Eye (tissue), 1 donor: ENCODE measurements around the gene GREB1.
"Not testable (repeated sequence)": the region's sequence is repeated elsewhere in the genome, so short reads cannot be mapped to it uniquely, and the experiment has no call there.

ENCODE experiments used
- DNase-seq: peaks from one replicate; pipeline ENCODE4 v3.0.0-alpha.2; 2015

Gene GREB1

GRCh38 chr2:11640132-11640531, 106.3 kb downstream of the GREB1 start:
- no peak for DNase-seq

GRCh38 chr2:11642972-11643371, 109.1 kb downstream of the GREB1 start:
- DNase-seq = no peak

GRCh38 chr2:11644293-11644692, 110.4 kb downstream of the GREB1 start:
- DNase-seq = no peak

GRCh38 chr2:11646530-11646929, 112.7 kb downstream of the GREB1 start:
- no peak for DNase-seq

- no peak for DNase-seq
These were observed 114.2 kb downstream of the GREB1 start for GRCh38 chr2:11647834-11648600.

- DNase-seq = no peak
These were observed 115.2 kb downstream of the GREB1 start for GRCh38 chr2:11649093-11649492.

- DNase-seq = no peak
These were observed 118.2 kb downstream of the GREB1 start for GRCh38 chr2:11651856-11652548.

GRCh38 chr2:11652553-11652952, 118.7 kb downstream of the GREB1 start:
- DNase-seq = no peak

GRCh38 chr2:11655495-11655894, 121.7 kb downstream of the GREB1 start:
- no peak for DNase-seq

GRCh38 chr2:11656252-11656651, 122.4 kb downstream of the GREB1 start:
- DNase-seq = no peak

- DNase-seq = no peak
These were observed 122.8 kb downstream of the GREB1 start for GRCh38 chr2:11656671-11657101.

GRCh38 chr2:11657195-11657594, 123.3 kb downstream of the GREB1 start:
- no peak for DNase-seq

- no peak for DNase-seq
These were observed 123.8 kb downstream of the GREB1 start for GRCh38 chr2:11657646-11658045.

GRCh38 chr2:11658208-11659114, 124.6 kb downstream of the GREB1 start:
- DNase-seq = no peak

- DNase-seq = no peak
These were observed 125.2 kb downstream of the GREB1 start for GRCh38 chr2:11659115-11659475.

- no peak for DNase-seq
These were observed 126.0 kb downstream of the GREB1 start for GRCh38 chr2:11659851-11660250.

- not testable (repeated sequence) for DNase-seq
These were observed 126.6 kb downstream of the GREB1 start for GRCh38 chr2:11660396-11660795.

- no peak for DNase-seq
These were observed 128.1 kb downstream of the GREB1 start for GRCh38 chr2:11661891-11662435.

- no peak for DNase-seq
These were observed 129.0 kb downstream of the GREB1 start for GRCh38 chr2:11662882-11663281.

GRCh38 chr2:11663427-11663826, 129.6 kb downstream of the GREB1 start:
- DNase-seq = no peak

- no peak for DNase-seq
These were observed 131.2 kb downstream of the GREB1 start for GRCh38 chr2:11665028-11665427.

GRCh38 chr2:11665510-11666362, 131.9 kb downstream of the GREB1 start:
- DNase-seq = no peak
